ENCODE results near the gene BLOC1S4. TPM values are rescaled to one million over a fixed set of nuclear protein-coding genes. Genes with fewer than 3 reads are reported as not detected.
"Not testable (repeated sequence)": the region's sequence is repeated elsewhere in the genome, so short reads cannot be mapped to it uniquely, and the experiment has no call there.

BLOC1S4 gene
- 10 to 100 TPM; 70.2 to 93.2 (median 79.6) TPM for polyA plus RNA-seq (ENCODE audit: low read depth in 6 of 6)

GRCh38 chr4:6716018-6716911 is at the start of gene BLOC1S4:
TSS of gene BLOC1S4 (plus strand) at chr4:6716174. CDS start at chr4:6716210, 36 bp downstream.
- Mint-ChIP-seq H3K4me1 (peaks cover 23 to 34% (median 23%) of the 10 kb centered on the region in 3 donors), H3K27ac (peak within 1 kb of the TSS; percentile 91 to 98 (median 96)), H3K4me3 (peak within 1 kb of the TSS; percentile 90 to 98 (median 94))

GRCh38 chr4:6668391-6668790 is 47.6 kb upstream of the BLOC1S4 start:
- Mint-ChIP-seq H3K36me3 (no peaks in the 10 kb centered on the region), H3K9me3 (peaks cover 0 to 2% (median 0%) of the 10 kb centered on the region in 7 donors), H3K4me3 (no peak overlapping the region), H3K27me3 (peaks cover 0 to 12% (median 3%) of the 10 kb centered on the region in 3 donors), H3K27ac (no peak overlapping the region), H3K4me1 (peaks cover 0 to 7% (median 5%) of the 10 kb centered on the region in 3 donors)
- ATAC-seq (ENCODE audit: low read depth in 2 of 2) (no peak), DNase-seq (no peak)

More at GRCh38 chr4:6716018-6716911, at the start of gene BLOC1S4:
- H3K27me3 Mint-ChIP-seq = peaks cover 0 to 6% (median 0%) of the 10 kb centered on the region in 3 donors
- peaks cover 0 to under 1% of the 10 kb centered on the region in 2 donors for H3K36me3 Mint-ChIP-seq
- DNase-seq = peak; percentile 91
- peaks cover 0 to 4% (median 0%) of the 10 kb centered on the region in 7 donors for H3K9me3 Mint-ChIP-seq
- ATAC-seq (ENCODE audit: low read depth in 2 of 2) = peak; percentile 79 to 85

- Mint-ChIP-seq H3K9me3 (peaks cover 0 to 2% (median 0%) of the 10 kb centered on the region in 7 donors), H3K27me3 (peaks cover 0 to 10% (median 0%) of the 10 kb centered on the region in 3 donors), H3K27ac (no peak overlapping the region), H3K36me3 (peaks cover 0 to 5% of the 10 kb centered on the region in 2 donors), H3K4me3 (peak overlapping the region in 2 of 8 donors; percentile 37 to 41), H3K4me1 (peaks cover 26 to 35% (median 31%) of the 10 kb centered on the region in 3 donors)
- no peak for ATAC-seq (ENCODE audit: low read depth in 2 of 2)
- no peak for DNase-seq
Observed at GRCh38 chr4:6671648-6672047, 44.3 kb upstream of the BLOC1S4 start.

DNA sequence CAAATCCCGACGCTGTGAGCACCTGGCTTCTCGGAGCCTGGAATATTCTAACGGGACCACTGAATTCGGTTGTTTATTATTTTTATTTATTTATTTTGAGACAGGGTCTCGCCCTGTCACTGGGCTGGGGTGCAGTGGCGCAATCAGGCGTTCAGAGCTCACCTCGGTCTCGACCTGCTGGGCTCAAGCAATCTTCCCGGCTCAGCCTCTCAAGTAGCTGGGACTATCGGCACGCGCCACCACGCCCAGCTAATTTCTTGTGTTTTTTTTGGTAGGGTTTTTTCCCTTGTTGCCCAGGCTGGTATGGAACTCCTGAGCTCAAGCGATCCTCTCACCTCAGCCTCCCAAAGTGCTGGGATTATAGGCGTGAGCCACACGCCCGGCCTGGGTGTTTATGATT is 43.8 kb upstream of the BLOC1S4 start:
- H3K4me3 Mint-ChIP-seq = peak overlapping the region in 1 of 8 donors; percentile 41

DNA sequence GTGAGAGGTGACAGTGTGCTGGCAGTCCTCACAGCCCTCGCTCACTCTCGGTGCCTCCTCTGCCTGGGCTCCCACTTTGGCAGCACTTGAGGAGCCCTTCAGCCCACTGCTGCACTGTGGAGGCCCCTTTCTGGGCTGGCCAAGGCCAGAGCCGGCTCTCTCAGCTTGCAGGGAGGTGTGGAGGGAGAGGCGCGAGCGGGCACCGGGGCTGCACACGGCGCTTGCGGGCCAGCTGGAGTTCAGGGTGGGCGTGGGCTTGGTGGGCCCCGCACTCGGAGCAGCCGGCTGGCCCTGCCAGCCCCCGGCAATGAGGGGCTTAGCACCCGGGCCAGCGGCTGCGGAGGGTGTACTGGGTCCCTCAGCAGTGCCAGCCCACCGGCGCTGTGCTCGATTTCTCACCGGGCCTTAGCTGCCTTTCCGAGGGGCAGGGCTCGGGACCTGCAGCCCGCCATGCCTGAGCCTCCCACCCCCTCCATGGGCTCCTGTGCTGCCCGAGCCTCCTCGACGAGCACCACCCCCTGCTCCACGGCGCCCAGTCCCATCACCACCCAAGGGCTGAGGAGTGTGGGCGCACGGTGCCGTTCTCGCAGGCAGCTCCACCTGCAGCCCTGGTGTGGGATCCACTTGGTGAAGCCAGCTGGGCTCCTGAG is 43.3 kb upstream of the BLOC1S4 start:
- H3K9me3 Mint-ChIP-seq; H3K36me3 Mint-ChIP-seq; DNase-seq; ATAC-seq (ENCODE audit: low read depth in 2 of 2); H3K27me3 Mint-ChIP-seq: not testable (repeated sequence)
- H3K4me1 Mint-ChIP-seq = peaks cover 36 to 46% (median 41%) of the 10 kb centered on the region in 3 donors
- H3K27ac Mint-ChIP-seq = peak overlapping the region in 1 of 6 donors; percentile 91
- peak overlapping the region in 4 of 8 donors; percentile 86 to 98 (median 94) for H3K4me3 Mint-ChIP-seq

More for the DNA sequence above, 43.8 kb upstream of the BLOC1S4 start:
- Mint-ChIP-seq H3K36me3 (peaks cover 0 to 8% of the 10 kb centered on the region in 2 donors), H3K9me3 (peaks cover 0 to 2% (median 0%) of the 10 kb centered on the region in 7 donors), H3K4me1 (peaks cover 31 to 40% (median 36%) of the 10 kb centered on the region in 3 donors), H3K27ac (no peak overlapping the region), H3K27me3 (peaks cover 0 to 10% (median 0%) of the 10 kb centered on the region in 3 donors)
- DNase-seq (no peak), ATAC-seq (ENCODE audit: low read depth in 2 of 2) (no peak)

DNA sequence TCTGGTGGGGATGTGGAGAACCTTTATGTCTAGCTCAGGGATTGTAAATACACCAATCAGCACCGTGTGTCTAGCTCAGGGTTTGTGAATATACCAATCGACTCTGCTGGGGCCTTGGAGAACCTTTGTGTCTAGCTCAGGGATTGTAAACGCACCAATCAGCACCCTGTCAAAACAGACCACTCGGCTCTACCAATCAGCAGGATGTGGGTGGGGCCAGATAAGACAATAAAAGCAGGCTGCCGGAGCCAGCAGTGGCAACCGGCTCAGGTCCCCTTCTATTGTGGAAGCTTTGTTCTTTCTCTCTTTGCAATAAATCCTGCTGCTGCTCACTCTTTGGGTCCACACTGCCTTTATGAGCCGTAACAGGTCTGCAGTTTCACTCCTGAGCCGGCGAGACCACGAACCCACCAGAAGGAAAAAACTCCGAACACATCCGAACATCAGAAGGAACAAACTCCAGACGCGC is 42.7 kb upstream of the BLOC1S4 start:
- H3K36me3 Mint-ChIP-seq; H3K27me3 Mint-ChIP-seq; ATAC-seq (ENCODE audit: low read depth in 2 of 2); DNase-seq; H3K9me3 Mint-ChIP-seq: not testable (repeated sequence)
- H3K27ac Mint-ChIP-seq = peak overlapping the region; percentile 91 to 96 (median 94)
- H3K4me3 Mint-ChIP-seq = peak overlapping the region; percentile 86 to 98 (median 95)
- H3K4me1 Mint-ChIP-seq = peaks cover 37 to 47% (median 43%) of the 10 kb centered on the region in 3 donors

- H3K36me3 Mint-ChIP-seq = peaks cover 0 to 8% of the 10 kb centered on the region in 2 donors
- H3K9me3 Mint-ChIP-seq = peaks cover 0 to 2% (median 0%) of the 10 kb centered on the region in 7 donors
- peak overlapping the region; percentile 86 to 98 (median 95) for H3K4me3 Mint-ChIP-seq
- H3K4me1 Mint-ChIP-seq = peaks cover 37 to 50% (median 50%) of the 10 kb centered on the region in 3 donors
- DNase-seq = peak; percentile 94
- H3K27ac Mint-ChIP-seq = peak overlapping the region; percentile 91 to 96 (median 95)
- H3K27me3 Mint-ChIP-seq = no peaks in the 10 kb centered on the region
- ATAC-seq (ENCODE audit: low read depth in 2 of 2) = peak; percentile 85 to 89
Observed at GRCh38 chr4:6673660-6674499, 42.1 kb upstream of the BLOC1S4 start.

GRCh38 chr4:6674500-6675149 is 41.3 kb upstream of the BLOC1S4 start:
- Mint-ChIP-seq H3K4me1 (peaks cover 37 to 51% (median 50%) of the 10 kb centered on the region in 3 donors), H3K9me3 (peaks cover 0 to 2% (median 0%) of the 10 kb centered on the region in 7 donors), H3K27me3 (no peaks in the 10 kb centered on the region), H3K4me3 (peak overlapping the region; percentile 86 to 98 (median 95)), H3K27ac (peak overlapping the region; percentile 88 to 95 (median 92)), H3K36me3 (peaks cover 0 to 8% of the 10 kb centered on the region in 2 donors)
- ATAC-seq (ENCODE audit: low read depth in 2 of 2) = peak; percentile 22 to 25
- peak; percentile 38 for DNase-seq

- Mint-ChIP-seq H3K4me1 (peaks cover 37 to 52% (median 51%) of the 10 kb centered on the region in 3 donors), H3K9me3 (peaks cover 0 to 7% (median 0%) of the 10 kb centered on the region in 7 donors), H3K4me3 (peak overlapping the region; percentile 14 to 90 (median 60)), H3K27me3 (no peaks in the 10 kb centered on the region), H3K36me3 (peaks cover 0 to 8% of the 10 kb centered on the region in 2 donors), H3K27ac (peak overlapping the region in 3 of 6 donors; percentile 9 to 60 (median 44))
- no peak for DNase-seq
- no peak for ATAC-seq (ENCODE audit: low read depth in 2 of 2)
Observed at GRCh38 chr4:6676722-6677558, 39.0 kb upstream of the BLOC1S4 start.

DNA sequence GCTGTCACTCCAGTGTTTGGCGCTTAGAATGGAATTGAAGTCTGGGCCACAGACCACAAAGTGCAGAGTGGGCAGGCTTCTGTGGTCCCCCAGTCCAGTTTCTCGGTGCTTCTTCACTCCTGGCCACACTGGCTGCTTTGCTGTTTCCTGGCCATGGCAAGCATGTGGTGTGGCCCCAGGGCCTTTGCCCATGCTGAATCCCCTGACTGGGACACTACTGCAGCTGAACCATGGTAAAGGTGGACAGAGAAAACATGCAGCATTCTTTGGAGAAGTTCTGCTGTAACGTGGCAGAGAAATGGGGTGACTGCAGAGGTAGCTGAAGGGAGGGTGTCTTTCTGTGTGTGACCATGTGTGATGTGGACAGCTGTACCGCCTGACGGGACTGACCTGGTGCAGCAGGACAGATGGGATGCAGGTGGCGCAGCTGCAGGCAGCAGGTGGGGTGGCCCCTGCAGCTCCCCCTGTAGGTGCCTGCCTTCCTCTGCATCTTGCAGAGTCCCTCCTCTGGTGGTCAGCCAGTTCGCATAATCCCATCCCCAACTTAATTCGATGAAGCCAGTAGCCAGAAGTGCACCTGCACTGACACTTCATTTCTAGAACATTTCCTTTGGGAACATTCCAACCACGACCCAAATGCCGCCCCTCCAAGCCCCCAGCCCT is 35.5 kb upstream of the BLOC1S4 start:
- Mint-ChIP-seq H3K27me3 (no peaks in the 10 kb centered on the region), H3K27ac (peak overlapping the region in 1 of 6 donors; percentile 54), H3K9me3 (peaks cover 0 to 7% (median 0%) of the 10 kb centered on the region in 7 donors), H3K4me3 (no peak overlapping the region), H3K4me1 (peaks cover 20 to 31% (median 30%) of the 10 kb centered on the region in 3 donors), H3K36me3 (peaks cover 0 to 8% of the 10 kb centered on the region in 2 donors)
- DNase-seq (no peak), ATAC-seq (ENCODE audit: low read depth in 2 of 2) (no peak)

DNA sequence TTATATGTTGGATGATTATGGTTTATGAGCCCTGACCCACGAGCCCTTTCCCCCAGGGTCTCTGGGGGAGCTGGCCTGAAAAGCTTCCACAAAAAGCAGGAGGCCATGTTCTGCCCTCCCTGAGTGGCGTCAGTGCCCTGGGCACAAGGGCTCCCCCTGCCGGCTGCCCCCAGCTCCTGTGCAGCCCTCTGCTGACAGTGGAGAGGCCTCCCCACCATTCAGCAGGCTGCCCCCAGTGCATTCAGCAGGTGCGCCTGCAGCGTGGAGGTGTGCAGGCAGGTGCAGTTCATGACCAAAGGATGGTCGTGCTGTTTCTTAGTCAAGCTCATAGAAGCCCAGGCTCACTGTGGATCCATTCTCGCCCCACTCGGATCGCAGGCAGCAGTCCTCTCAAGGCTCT is 34.8 kb upstream of the BLOC1S4 start:
- H3K9me3 Mint-ChIP-seq = peaks cover 0 to 7% (median 0%) of the 10 kb centered on the region in 7 donors
- no peak overlapping the region for H3K4me3 Mint-ChIP-seq
- H3K27ac Mint-ChIP-seq = no peak overlapping the region
- peaks cover 14 to 24% (median 23%) of the 10 kb centered on the region in 3 donors for H3K4me1 Mint-ChIP-seq
- DNase-seq = no peak
- ATAC-seq (ENCODE audit: low read depth in 2 of 2) = no peak
- H3K36me3 Mint-ChIP-seq = peaks cover 0 to 8% of the 10 kb centered on the region in 2 donors
- H3K27me3 Mint-ChIP-seq = no peaks in the 10 kb centered on the region
